ENCODE measurements around the gene PTPRJ. TPM values are rescaled to one million over a fixed set of nuclear protein-coding genes. Genes with fewer than 3 reads are reported as not detected.

PTPRJ gene
- total RNA-seq, 1 donor from 2014 or later = 22.9 TPM

DNA sequence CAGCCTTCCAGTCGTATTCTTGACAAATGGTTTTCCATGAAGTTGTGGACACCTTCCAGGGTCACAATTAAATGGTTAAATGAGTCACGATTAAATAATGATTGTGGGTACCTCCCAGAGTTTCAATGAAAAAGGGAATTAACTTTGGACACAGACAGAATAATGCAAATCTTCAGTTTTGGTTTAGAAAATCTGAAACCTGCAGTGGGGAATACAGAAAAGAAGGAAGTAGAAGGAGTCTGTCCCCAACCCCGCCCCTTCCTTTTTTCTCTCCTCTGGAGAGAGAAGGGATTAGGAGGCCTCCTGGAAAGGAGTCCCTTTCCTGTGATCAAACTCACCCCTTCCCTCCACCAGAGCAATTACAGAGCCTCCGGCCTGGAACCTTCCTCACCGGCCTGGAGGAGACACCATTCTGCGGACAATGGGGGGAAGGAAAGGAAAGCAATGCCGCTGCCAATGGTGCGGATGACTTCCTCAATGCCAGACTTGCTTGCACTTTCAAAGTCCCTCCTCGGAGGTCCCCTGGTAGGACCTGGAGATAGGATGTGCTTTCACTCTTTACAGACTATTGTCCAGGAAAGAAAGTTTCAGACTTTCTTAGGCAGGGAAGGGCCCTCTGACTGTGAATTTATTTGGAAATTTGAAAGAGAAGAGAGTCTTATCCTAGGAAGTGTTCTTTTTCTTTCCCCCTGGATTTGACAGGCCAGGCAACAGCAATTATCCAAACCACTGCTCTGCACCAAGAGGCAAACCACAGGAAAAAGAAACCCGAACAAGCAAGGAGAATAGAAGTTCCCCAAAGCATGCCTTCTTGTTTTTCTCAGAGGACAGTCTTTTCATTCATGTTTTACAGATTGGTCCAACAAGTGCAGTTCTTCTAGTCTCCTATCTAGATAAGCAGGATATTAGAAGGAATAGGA lies 86.8 kb downstream of the PTPRJ start:
- Histone ChIP-seq H2AFZ (ENCODE audit: low read depth, low read length) (peak overlapping the region; percentile 59), H3K36me3 (ENCODE audit: insufficient read depth, low read length) (no peaks in the 10 kb centered on the region), H4K20me1 (ENCODE audit: insufficient read depth, low read length) (no peaks in the 10 kb centered on the region), H3K79me2 (ENCODE audit: insufficient read depth, low read length) (peaks cover 24% of the 10 kb centered on the region), H3K4me2 (ENCODE audit: low read length) (peak overlapping the region; percentile 78), H3K4me3 (ENCODE audit: insufficient read depth, low read depth, low read length) (peak overlapping the region; percentile 33), H3K27me3 (ENCODE audit: insufficient read depth, low read length) (no peaks in the 10 kb centered on the region), H3K9ac (ENCODE audit: low read length) (peak overlapping the region; percentile 69), H3K4me1 (ENCODE audit: insufficient read depth, low read length) (peaks cover 37% of the 10 kb centered on the region), H3K27ac (ENCODE audit: low read depth, low read length) (peak overlapping the region; percentile 70), H3K9me3 (ENCODE audit: insufficient read depth, low read depth, low read length) (no peaks in the 10 kb centered on the region)
- no peak for FAIRE-seq
- peak; percentile 79 for DNase-seq (ENCODE audit: low read depth)
- H3K4me1 Mint-ChIP-seq (ENCODE audit: low read depth, unreplicated experiment) = peaks cover 21% of the 10 kb centered on the region
- no peaks in the 10 kb centered on the region for H3K9me3 Mint-ChIP-seq (ENCODE audit: unreplicated experiment)
- no peak overlapping the region for H3K27ac Mint-ChIP-seq (ENCODE audit: unreplicated experiment)
- TF ChIP-seq, protein P1, sequence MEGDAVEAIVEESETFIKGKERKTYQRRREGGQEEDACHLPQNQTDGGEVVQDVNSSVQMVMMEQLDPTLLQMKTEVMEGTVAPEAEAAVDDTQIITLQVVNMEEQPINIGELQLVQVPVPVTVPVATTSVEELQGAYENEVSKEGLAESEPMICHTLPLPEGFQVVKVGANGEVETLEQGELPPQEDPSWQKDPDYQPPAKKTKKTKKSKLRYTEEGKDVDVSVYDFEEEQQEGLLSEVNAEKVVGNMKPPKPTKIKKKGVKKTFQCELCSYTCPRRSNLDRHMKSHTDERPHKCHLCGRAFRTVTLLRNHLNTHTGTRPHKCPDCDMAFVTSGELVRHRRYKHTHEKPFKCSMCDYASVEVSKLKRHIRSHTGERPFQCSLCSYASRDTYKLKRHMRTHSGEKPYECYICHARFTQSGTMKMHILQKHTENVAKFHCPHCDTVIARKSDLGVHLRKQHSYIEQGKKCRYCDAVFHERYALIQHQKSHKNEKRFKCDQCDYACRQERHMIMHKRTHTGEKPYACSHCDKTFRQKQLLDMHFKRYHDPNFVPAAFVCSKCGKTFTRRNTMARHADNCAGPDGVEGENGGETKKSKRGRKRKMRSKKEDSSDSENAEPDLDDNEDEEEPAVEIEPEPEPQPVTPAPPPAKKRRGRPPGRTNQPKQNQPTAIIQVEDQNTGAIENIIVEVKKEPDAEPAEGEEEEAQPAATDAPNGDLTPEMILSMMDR (IDR thresholded peaks at IDR 0.05; ENCODE audit: insufficient read depth, low read depth, low read length) = no peak
- TF ChIP-seq EZH2 (IDR thresholded peaks at IDR 0.05; ENCODE audit: insufficient read depth, low read length) = no peak
- H3K4me3 Mint-ChIP-seq (ENCODE audit: unreplicated experiment) = no peak overlapping the region
- H3K27me3 Mint-ChIP-seq (ENCODE audit: low read depth, unreplicated experiment) = no peaks in the 10 kb centered on the region
- no peaks in the 10 kb centered on the region for H3K36me3 Mint-ChIP-seq (ENCODE audit: low read depth, unreplicated experiment)

DNA sequence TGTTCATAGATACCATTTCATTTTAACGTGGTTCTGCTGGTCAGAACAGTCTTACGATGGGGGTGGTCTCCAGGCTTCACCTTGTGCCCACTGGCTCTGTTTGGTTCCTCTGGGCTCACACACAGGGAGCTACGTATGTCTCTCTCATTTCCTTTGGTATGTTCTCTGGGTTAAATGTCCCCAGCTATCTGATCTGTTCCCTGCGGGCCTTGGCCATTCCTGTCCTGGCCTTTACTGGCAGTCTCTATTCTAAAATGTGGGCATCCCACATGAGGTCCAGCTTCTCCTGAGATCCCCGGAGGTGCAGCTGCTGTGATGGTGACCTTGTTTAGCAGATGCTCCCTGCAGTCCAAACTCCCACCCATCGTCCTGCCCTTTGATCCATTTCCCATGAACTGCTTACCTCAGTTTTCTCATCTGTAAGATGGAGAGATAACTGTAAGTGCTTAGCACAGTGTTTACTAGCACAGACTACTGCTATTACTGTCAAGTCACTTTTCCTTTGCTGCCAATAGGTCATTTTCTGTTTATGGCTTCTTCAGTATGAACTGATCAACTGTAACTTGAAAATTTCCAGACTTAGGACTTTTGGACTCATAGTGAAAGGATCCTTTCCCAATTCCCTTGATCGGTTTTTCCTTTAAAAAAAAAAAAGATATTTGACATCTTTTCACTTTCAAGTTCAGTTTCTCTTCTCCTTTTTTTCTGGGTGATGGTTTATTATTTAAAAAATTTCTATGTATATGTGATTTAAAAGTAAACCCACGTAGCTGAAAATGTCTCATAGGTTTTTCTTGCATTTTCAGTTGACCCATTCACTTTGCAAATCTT lies 92.9 kb downstream of the PTPRJ start:
- H3K27me3 Mint-ChIP-seq (ENCODE audit: low read depth, unreplicated experiment) = no peaks in the 10 kb centered on the region
- Histone ChIP-seq H3K4me3 (ENCODE audit: insufficient read depth, low read depth, low read length) (no peak overlapping the region), H3K9ac (ENCODE audit: low read length) (no peak overlapping the region), H3K36me3 (ENCODE audit: insufficient read depth, low read length) (no peaks in the 10 kb centered on the region), H3K79me2 (ENCODE audit: insufficient read depth, low read length) (peaks cover 29% of the 10 kb centered on the region), H3K27ac (ENCODE audit: low read depth, low read length) (no peak overlapping the region), H3K9me3 (ENCODE audit: insufficient read depth, low read depth, low read length) (no peaks in the 10 kb centered on the region), H4K20me1 (ENCODE audit: insufficient read depth, low read length) (no peaks in the 10 kb centered on the region), H3K27me3 (ENCODE audit: insufficient read depth, low read length) (no peaks in the 10 kb centered on the region), H3K4me2 (ENCODE audit: low read length) (no peak overlapping the region), H2AFZ (ENCODE audit: low read depth, low read length) (no peak overlapping the region), H3K4me1 (ENCODE audit: insufficient read depth, low read length) (peaks cover 8% of the 10 kb centered on the region)
- H3K4me3 Mint-ChIP-seq (ENCODE audit: unreplicated experiment) = no peak overlapping the region
- H3K27ac Mint-ChIP-seq (ENCODE audit: unreplicated experiment) = no peak overlapping the region
- DNase-seq (ENCODE audit: low read depth) (no peak), FAIRE-seq (no peak)
- TF ChIP-seq EZH2 (IDR thresholded peaks at IDR 0.05; ENCODE audit: insufficient read depth, low read length) = no peak
- TF ChIP-seq, protein P1 (IDR thresholded peaks at IDR 0.05; ENCODE audit: insufficient read depth, low read depth, low read length) = no peak
- no peaks in the 10 kb centered on the region for H3K4me1 Mint-ChIP-seq (ENCODE audit: low read depth, unreplicated experiment)
- H3K9me3 Mint-ChIP-seq (ENCODE audit: unreplicated experiment) = no peaks in the 10 kb centered on the region
- H3K36me3 Mint-ChIP-seq (ENCODE audit: low read depth, unreplicated experiment) = no peaks in the 10 kb centered on the region

All from astrocyte (in vitro differentiated cells and primary cell).